IPS-NIHi7 (cell line): ENCODE results near the gene PPP1CB.

Source experiments
- DNase-seq: peaks from one replicate; pipeline ENCODE4 v3.0.0; 2012; ENCODE audit warnings: mixed read lengths; ENCODE audit errors: extremely low spot score

The PPP1CB gene

GRCh38 chr2:28745225-28745624 is 6.4 kb upstream of the PPP1CB start:
- no peak for DNase-seq

DNA sequence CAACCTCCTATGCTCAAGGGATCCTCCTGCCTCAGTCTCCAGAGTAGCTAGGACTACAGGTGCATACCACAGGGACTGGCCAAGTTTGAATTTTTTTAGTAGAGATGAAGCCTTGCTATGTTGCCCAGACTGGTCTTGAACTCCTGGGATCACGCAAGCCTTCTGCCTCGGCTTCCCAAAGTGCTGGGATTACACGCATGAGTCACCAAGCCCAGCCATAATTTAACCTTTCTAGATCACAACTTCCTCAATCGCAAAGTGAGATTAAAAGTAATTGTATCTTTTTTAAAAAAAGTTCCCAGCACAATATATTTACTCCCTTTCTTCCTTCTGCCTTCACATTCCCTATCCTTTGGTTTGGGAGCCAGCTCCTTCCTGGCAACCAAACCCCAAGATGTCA is 5.8 kb upstream of the PPP1CB start:
- no peak for DNase-seq

DNA sequence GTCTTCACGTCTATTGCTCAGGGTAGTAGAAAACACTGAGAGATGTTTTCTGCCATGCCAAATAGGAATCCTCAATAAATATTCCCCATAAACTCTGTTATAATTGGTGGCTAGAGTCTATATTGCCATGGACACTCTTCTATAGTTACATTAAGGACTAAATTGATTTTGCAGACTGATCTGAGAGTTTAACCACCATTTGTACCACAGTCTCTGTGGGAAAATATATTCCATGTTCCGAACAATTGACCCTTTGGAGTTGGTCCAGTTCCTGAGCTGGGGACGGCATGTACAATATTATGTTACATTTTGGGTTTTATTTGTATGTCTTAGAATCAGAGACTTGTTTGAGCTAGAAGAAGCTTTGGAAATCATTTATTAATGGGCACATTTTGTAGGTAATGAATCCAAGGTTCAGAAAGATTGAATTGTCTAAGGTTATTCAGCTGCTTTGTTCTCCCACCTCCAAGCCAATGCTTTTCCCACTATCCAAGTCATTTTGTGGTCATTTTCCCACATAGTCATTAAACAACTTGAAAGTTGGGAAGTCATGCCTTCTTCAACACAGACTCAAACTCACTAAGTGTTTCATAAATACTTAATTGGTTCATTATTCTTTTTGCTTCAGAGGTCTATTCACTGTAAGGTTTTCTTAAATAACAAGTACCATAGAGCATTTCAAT is 5.1 kb upstream of the PPP1CB start:
- DNase-seq: no peak

GRCh38 chr2:28747714-28748113 is 3.9 kb upstream of the PPP1CB start:
- no peak for DNase-seq

GRCh38 chr2:28748176-28748575 is 3.5 kb upstream of the PPP1CB start:
- no peak for DNase-seq

DNA sequence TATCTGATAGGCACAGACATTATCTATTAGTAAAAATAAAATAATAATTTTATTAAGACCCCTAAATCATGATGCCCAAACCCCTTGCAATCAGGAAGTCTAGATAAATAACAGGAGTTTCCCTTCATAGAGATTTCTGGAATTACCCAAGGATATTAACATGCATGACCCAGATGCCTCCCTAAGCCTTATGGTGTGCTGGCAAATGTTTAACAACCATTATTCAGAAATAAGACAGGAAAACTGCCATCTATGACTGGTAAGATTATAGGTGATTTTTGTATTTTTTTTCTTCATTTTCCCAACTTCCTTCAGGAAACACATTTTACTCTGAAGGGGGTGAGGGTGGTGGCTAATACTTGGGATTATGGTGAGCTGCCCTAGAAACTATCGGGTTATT is 2.7 kb upstream of the PPP1CB start:
- DNase-seq: no peak

- no peak for DNase-seq
These were observed 2.1 kb upstream of the PPP1CB start for GRCh38 chr2:28749526-28749925.

GRCh38 chr2:28750316-28751251 is 1.0 kb upstream of the PPP1CB start:
- no peak for DNase-seq

- DNase-seq: no peak
These were observed 463 bp downstream of the PPP1CB start for GRCh38 chr2:28751956-28752630.

DNA sequence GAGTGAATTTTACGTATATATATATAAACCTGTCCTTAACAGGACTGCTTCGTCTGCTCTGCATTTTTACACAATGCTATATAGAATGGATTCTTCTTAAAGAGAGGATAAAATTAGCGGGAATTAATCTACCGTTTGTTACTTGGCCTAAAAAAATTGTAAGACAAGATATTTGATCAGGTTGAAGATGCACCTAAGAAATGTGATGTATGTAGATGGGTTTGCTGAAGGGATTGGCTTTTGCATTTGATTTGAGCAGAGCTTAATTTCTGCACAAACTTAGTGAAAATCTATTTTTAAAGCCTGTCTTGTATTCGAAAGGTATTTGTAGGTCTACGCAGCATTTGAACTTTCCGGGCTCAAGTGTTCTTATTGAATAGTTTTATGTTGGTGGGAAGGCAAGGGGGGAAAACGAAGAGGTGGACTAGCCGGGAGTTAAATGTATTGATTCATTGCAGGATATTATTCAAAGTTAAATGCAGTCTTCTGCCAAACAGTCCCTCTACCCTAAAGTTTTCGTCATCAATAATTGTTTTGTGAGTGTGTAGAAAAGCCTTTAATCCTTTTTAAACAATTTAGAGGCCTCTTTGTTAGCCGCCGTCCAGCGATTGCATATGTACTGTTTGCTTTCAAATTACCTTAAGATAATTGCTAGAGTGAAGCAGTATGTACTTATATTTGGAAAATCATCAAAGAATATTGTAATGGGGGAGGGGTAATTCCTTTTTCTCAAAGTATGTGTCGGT is 1.2 kb downstream of the PPP1CB start:
- no peak for DNase-seq

GRCh38 chr2:28754321-28754720 is 2.7 kb downstream of the PPP1CB start:
- DNase-seq: no peak

DNA sequence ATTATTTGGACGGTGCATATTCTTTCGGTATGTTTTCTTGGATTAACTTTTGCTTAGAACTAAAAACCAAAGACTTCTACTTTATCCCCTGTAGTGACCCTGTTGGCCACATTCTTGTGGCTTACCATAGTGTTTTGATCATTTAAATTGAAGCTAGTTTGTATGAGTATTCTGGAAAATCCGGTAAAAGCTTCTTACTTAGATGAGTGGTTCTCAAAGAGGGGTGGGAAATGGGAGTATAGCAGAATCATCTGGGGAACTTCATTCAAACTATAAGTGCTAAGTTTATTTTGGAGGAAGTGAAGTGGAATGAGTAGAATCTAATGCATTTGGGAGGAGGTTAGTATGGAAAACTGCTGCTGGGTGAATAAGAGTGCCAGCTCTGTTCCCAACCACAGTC is 3.8 kb downstream of the PPP1CB start:
- DNase-seq: no peak

- DNase-seq: no peak
These were observed 6.8 kb downstream of the PPP1CB start for GRCh38 chr2:28758459-28758858.

DNA sequence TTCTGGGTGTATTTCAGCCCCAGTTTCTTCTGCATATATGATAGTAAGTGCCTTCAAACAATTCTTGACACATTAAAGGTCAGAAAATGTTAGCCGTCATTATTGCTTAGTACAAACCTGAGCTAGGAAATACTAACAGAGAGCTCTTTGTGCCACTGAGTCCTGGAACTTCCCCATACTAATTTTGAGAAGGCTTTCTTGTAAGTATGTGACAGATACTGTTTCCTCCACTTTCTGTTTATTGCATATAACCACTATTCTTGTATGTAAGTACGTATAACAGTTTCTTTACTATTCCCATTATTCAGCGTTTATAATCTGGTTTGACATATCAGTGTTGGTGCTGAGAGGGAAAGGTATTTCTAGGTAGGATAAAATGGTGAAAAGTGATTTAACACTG is 9.8 kb downstream of the PPP1CB start:
- DNase-seq: no peak

DNA sequence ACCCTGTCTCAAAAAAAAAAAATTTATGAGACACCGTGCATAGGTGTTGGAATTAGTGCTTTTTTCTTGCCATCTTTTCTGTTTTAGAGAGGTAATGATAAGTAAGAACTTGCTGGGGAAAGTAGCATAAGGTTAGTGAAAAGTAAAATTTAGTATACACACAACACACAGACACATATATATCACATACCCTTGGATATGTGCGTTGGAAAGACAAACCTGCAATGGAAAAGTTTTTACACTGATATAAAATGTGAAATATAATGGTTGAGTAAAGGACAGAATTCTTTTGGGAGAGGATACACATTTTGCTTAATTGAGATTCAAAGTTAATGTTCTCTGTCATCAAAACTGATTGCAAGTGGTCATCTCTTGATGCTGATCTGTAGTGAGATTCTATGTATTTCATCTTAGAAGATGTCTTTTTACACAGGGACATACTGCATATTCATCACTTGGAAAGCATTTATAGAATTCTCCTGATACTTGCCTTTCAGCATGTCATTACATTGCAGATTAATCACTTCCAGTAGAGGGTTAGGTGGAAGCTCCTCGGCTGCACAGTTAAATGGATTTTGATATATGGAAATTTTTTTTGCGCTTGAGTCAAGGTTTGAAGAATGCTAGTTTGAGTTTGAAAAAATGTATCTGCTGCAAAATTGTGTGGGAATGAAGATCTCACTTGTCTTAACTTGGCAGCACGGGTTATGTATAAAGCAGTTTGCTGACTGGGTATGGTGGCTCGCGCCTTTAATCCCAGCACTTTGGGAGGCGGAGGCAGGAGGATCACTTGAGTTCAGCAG is 13.5 kb downstream of the PPP1CB start:
- DNase-seq: no peak

DNA sequence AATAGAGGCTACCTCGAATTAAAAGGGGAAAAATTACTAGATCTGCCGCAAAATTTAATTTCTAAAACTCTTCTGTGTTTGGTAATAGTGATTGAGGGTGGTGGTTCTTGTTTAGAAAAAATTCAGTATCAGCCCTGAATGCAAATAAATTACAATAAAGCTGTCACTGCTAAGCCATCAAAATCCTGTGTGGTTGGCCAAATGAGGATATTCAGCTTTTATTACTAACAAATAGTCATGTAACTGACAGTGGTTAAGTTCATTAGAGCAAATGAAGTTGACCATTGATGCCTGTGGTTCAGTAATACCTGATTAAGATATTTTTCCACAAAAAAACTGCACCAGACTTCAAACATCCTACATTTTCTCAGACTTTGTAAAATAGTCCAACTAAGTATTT is 14.4 kb downstream of the PPP1CB start:
- DNase-seq: no peak

GRCh38 chr2:28767337-28767736 is 15.7 kb downstream of the PPP1CB start:
- DNase-seq: no peak

DNA sequence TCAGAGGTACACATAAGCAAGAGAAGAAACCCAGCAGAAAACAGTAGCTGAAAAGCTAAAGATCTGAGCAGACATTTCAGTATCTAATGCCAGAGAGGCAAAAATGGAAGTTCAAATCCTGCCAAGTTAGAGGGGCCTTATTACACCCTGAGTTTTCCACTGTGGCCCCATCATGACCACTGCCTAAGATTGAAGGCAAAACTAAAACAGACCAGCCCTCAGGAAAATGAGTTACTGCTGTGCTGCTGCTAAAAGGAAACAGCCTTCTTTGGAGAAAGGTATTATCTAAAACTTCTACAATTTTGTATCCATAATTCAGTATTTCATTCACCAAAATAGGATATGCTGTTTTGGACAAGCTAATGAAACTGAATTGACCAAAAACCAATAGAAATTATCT is 16.8 kb downstream of the PPP1CB start:
- no peak for DNase-seq

- DNase-seq: no peak
These were observed 17.3 kb downstream of the PPP1CB start for GRCh38 chr2:28768952-28769351.

DNA sequence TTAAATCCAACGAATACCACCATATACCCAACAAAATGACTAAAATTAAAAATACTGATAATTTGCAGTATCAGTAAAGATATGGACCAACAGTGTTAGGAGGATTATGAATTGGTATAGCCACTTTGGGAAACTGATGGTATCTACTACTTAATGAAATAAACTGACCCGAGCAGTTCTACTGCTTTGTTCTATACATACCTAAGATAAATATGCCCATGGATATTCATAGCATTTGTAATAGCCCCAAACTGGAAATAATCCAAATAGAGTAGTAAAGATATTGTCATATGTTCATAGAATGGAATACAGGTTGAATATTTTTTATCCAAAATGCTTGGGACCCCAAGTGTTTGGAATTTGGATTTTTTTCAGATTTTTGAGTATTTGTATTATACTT is 20.7 kb downstream of the PPP1CB start:
- no peak for DNase-seq

GRCh38 chr2:28776471-28776870 is 24.8 kb downstream of the PPP1CB start:
- no peak for DNase-seq
